Measurements from ENCODE around the gene TBL1X.
"Not testable (repeated sequence)": the region's sequence is repeated elsewhere in the genome, so short reads cannot be mapped to it uniquely, and the experiment has no call there.

Gene TBL1X

GRCh38 chrX:9535101-9535500 is 70.2 kb downstream of the TBL1X start:
- H3K9ac ChIP-seq (ENCODE audit: low read length) = no peak overlapping the region
- no peaks in the 10 kb centered on the region; the same call in 1 of the 2 replicates for H3K36me3 ChIP-seq (ENCODE audit: control insufficient read depth, insufficient read depth, low read length)
- no peak overlapping the region for H3K4me3 ChIP-seq (ENCODE audit: low read depth, low read length)
- no peaks in the 10 kb centered on the region for H3K9me3 ChIP-seq (ENCODE audit: control insufficient read depth, insufficient read depth, low read depth, low read length)
- H3K27me3 ChIP-seq (ENCODE audit: control insufficient read depth, insufficient read depth, low read length) = no peaks in the 10 kb centered on the region
- peaks cover 50% of the 10 kb centered on the region for H3K4me1 ChIP-seq (ENCODE audit: control insufficient read depth, insufficient read depth, low read length)
- no peak overlapping the region for H3K27ac ChIP-seq (ENCODE audit: low read depth, low read length)

- not testable (repeated sequence) for H3K36me3 ChIP-seq (ENCODE audit: control insufficient read depth, insufficient read depth, low read length); H3K9me3 ChIP-seq (ENCODE audit: control insufficient read depth, insufficient read depth, low read depth, low read length); H3K27ac ChIP-seq (ENCODE audit: low read depth, low read length); H3K9ac ChIP-seq (ENCODE audit: low read length); H3K4me3 ChIP-seq (ENCODE audit: low read depth, low read length); H3K27me3 ChIP-seq (ENCODE audit: control insufficient read depth, insufficient read depth, low read length)
- H3K4me1 ChIP-seq (ENCODE audit: control insufficient read depth, insufficient read depth, low read length) = peaks cover 43% of the 10 kb centered on the region
Measured at GRCh38 chrX:9536156-9536555, 71.3 kb downstream of the TBL1X start.

GRCh38 chrX:9537781-9538180 is 72.9 kb downstream of the TBL1X start:
- Histone ChIP-seq H3K4me1 (ENCODE audit: control insufficient read depth, insufficient read depth, low read length) (peaks cover 33% of the 10 kb centered on the region), H3K4me3 (ENCODE audit: low read depth, low read length) (no peak overlapping the region), H3K27me3 (ENCODE audit: control insufficient read depth, insufficient read depth, low read length) (no peaks in the 10 kb centered on the region), H3K9me3 (ENCODE audit: control insufficient read depth, insufficient read depth, low read depth, low read length) (no peaks in the 10 kb centered on the region), H3K9ac (ENCODE audit: low read length) (no peak overlapping the region), H3K27ac (ENCODE audit: low read depth, low read length) (no peak overlapping the region), H3K36me3 (ENCODE audit: control insufficient read depth, insufficient read depth, low read length) (no peaks in the 10 kb centered on the region; the same call in 1 of the 2 replicates)

GRCh38 chrX:9538544-9539045 is 73.7 kb downstream of the TBL1X start:
- Histone ChIP-seq H3K27me3 (ENCODE audit: control insufficient read depth, insufficient read depth, low read length) (no peaks in the 10 kb centered on the region), H3K9me3 (ENCODE audit: control insufficient read depth, insufficient read depth, low read depth, low read length) (no peaks in the 10 kb centered on the region), H3K9ac (ENCODE audit: low read length) (no peak overlapping the region), H3K27ac (ENCODE audit: low read depth, low read length) (no peak overlapping the region), H3K4me3 (ENCODE audit: low read depth, low read length) (no peak overlapping the region), H3K36me3 (ENCODE audit: control insufficient read depth, insufficient read depth, low read length) (no peaks in the 10 kb centered on the region; the same call in 1 of the 2 replicates), H3K4me1 (ENCODE audit: control insufficient read depth, insufficient read depth, low read length) (peaks cover 29% of the 10 kb centered on the region)

- Histone ChIP-seq H3K27me3 (ENCODE audit: control insufficient read depth, insufficient read depth, low read length) (no peaks in the 10 kb centered on the region), H3K9me3 (ENCODE audit: control insufficient read depth, insufficient read depth, low read depth, low read length) (no peaks in the 10 kb centered on the region), H3K27ac (ENCODE audit: low read depth, low read length) (no peak overlapping the region), H3K4me1 (ENCODE audit: control insufficient read depth, insufficient read depth, low read length) (peaks cover 19% of the 10 kb centered on the region), H3K36me3 (ENCODE audit: control insufficient read depth, insufficient read depth, low read length) (no peaks in the 10 kb centered on the region; the same call in 1 of the 2 replicates), H3K9ac (ENCODE audit: low read length) (no peak overlapping the region), H3K4me3 (ENCODE audit: low read depth, low read length) (no peak overlapping the region)
Measured at GRCh38 chrX:9539605-9540387, 74.9 kb downstream of the TBL1X start.

- H3K36me3 ChIP-seq (ENCODE audit: control insufficient read depth, insufficient read depth, low read length) = no peaks in the 10 kb centered on the region; the same call in 1 of the 2 replicates
- H3K27me3 ChIP-seq (ENCODE audit: control insufficient read depth, insufficient read depth, low read length) = no peaks in the 10 kb centered on the region
- H3K4me3 ChIP-seq (ENCODE audit: low read depth, low read length) = no peak overlapping the region
- no peak overlapping the region for H3K9ac ChIP-seq (ENCODE audit: low read length)
- peaks cover 8% of the 10 kb centered on the region for H3K4me1 ChIP-seq (ENCODE audit: control insufficient read depth, insufficient read depth, low read length)
- no peaks in the 10 kb centered on the region for H3K9me3 ChIP-seq (ENCODE audit: control insufficient read depth, insufficient read depth, low read depth, low read length)
- H3K27ac ChIP-seq (ENCODE audit: low read depth, low read length) = no peak overlapping the region
Measured at GRCh38 chrX:9542106-9542760, 77.4 kb downstream of the TBL1X start.

- H3K36me3 ChIP-seq (ENCODE audit: control insufficient read depth, insufficient read depth, low read length) = no peaks in the 10 kb centered on the region; the same call in 1 of the 2 replicates
Measured at GRCh38 chrX:9542761-9543111, 77.9 kb downstream of the TBL1X start.

GRCh38 chrX:9555354-9555753 is 90.5 kb downstream of the TBL1X start:
- Histone ChIP-seq H3K4me3 (ENCODE audit: low read depth, low read length) (no peak overlapping the region), H3K36me3 (ENCODE audit: control insufficient read depth, insufficient read depth, low read length) (no peaks in the 10 kb centered on the region), H3K9me3 (ENCODE audit: control insufficient read depth, insufficient read depth, low read depth, low read length) (no peaks in the 10 kb centered on the region; the same call in 1 of the 2 replicates), H3K27me3 (ENCODE audit: control insufficient read depth, insufficient read depth, low read length) (no peaks in the 10 kb centered on the region), H3K9ac (ENCODE audit: low read length) (no peak overlapping the region), H3K4me1 (ENCODE audit: control insufficient read depth, insufficient read depth, low read length) (no peaks in the 10 kb centered on the region), H3K27ac (ENCODE audit: low read depth, low read length) (no peak overlapping the region)

More at GRCh38 chrX:9542761-9543111, 77.9 kb downstream of the TBL1X start:
- no peak overlapping the region for H3K4me3 ChIP-seq (ENCODE audit: low read depth, low read length)
- H3K9ac ChIP-seq (ENCODE audit: low read length) = no peak overlapping the region
- H3K4me1 ChIP-seq (ENCODE audit: control insufficient read depth, insufficient read depth, low read length) = peaks cover 8% of the 10 kb centered on the region
- no peaks in the 10 kb centered on the region for H3K27me3 ChIP-seq (ENCODE audit: control insufficient read depth, insufficient read depth, low read length)
- H3K27ac ChIP-seq (ENCODE audit: low read depth, low read length) = no peak overlapping the region
- H3K9me3 ChIP-seq (ENCODE audit: control insufficient read depth, insufficient read depth, low read depth, low read length) = no peaks in the 10 kb centered on the region

GRCh38 chrX:9557091-9557490 is 92.2 kb downstream of the TBL1X start:
- no peak overlapping the region for H3K27ac ChIP-seq (ENCODE audit: low read depth, low read length)
- no peaks in the 10 kb centered on the region for H3K4me1 ChIP-seq (ENCODE audit: control insufficient read depth, insufficient read depth, low read length)
- no peak overlapping the region for H3K9ac ChIP-seq (ENCODE audit: low read length)
- H3K36me3 ChIP-seq (ENCODE audit: control insufficient read depth, insufficient read depth, low read length) = no peaks in the 10 kb centered on the region
- no peaks in the 10 kb centered on the region; the same call in 1 of the 2 replicates for H3K9me3 ChIP-seq (ENCODE audit: control insufficient read depth, insufficient read depth, low read depth, low read length)
- no peaks in the 10 kb centered on the region for H3K27me3 ChIP-seq (ENCODE audit: control insufficient read depth, insufficient read depth, low read length)
- H3K4me3 ChIP-seq (ENCODE audit: low read depth, low read length) = no peak overlapping the region

GRCh38 chrX:9557521-9557920 is 92.7 kb downstream of the TBL1X start:
- no peaks in the 10 kb centered on the region; the same call in 1 of the 2 replicates for H3K9me3 ChIP-seq (ENCODE audit: control insufficient read depth, insufficient read depth, low read depth, low read length)
- H3K27ac ChIP-seq (ENCODE audit: low read depth, low read length) = no peak overlapping the region
- H3K4me1 ChIP-seq (ENCODE audit: control insufficient read depth, insufficient read depth, low read length) = no peaks in the 10 kb centered on the region
- no peaks in the 10 kb centered on the region for H3K27me3 ChIP-seq (ENCODE audit: control insufficient read depth, insufficient read depth, low read length)
- no peak overlapping the region for H3K4me3 ChIP-seq (ENCODE audit: low read depth, low read length)
- no peak overlapping the region for H3K9ac ChIP-seq (ENCODE audit: low read length)
- no peaks in the 10 kb centered on the region for H3K36me3 ChIP-seq (ENCODE audit: control insufficient read depth, insufficient read depth, low read length)

GRCh38 chrX:9558615-9559014 is 93.8 kb downstream of the TBL1X start:
- Histone ChIP-seq H3K9ac (ENCODE audit: low read length) (no peak overlapping the region), H3K27ac (ENCODE audit: low read depth, low read length) (no peak overlapping the region), H3K36me3 (ENCODE audit: control insufficient read depth, insufficient read depth, low read length) (no peaks in the 10 kb centered on the region), H3K4me3 (ENCODE audit: low read depth, low read length) (no peak overlapping the region), H3K4me1 (ENCODE audit: control insufficient read depth, insufficient read depth, low read length) (no peaks in the 10 kb centered on the region), H3K27me3 (ENCODE audit: control insufficient read depth, insufficient read depth, low read length) (no peaks in the 10 kb centered on the region), H3K9me3 (ENCODE audit: control insufficient read depth, insufficient read depth, low read depth, low read length) (no peaks in the 10 kb centered on the region)

Measured in HUES6 (cell line).